Trophoblast cell (in vitro differentiated cells and primary cell): ENCODE results near the gene IGF1R.

Source experiments
- DNase-seq, 2 donors: peaks; one replicate each; pipeline ENCODE4 v3.0.0-alpha.2; 2016
- H2AFZ ChIP-seq: 2 replicates; pipeline ENCODE4 v1.6.1; 2013; ENCODE audit warnings: low read length, moderate library complexity, mild to moderate bottlenecking; ENCODE audit not compliant: insufficient read depth, poor library complexity
- H2AK5ac ChIP-seq: 2 replicates; pipeline ENCODE4 v1.6.1; 2013; ENCODE audit warnings: mild to moderate bottlenecking, low read length
- H2BK120ac ChIP-seq: 2 replicates; pipeline ENCODE4 v1.6.1; 2013; ENCODE audit warnings: low read length, mild to moderate bottlenecking, moderate library complexity; ENCODE audit not compliant: insufficient read depth, poor library complexity
- H2BK12ac ChIP-seq: 2 replicates; pipeline ENCODE4 v1.6.1; 2013; ENCODE audit warnings: mild to moderate bottlenecking, low read length, moderate library complexity
- H2BK5ac ChIP-seq: 2 replicates; pipeline ENCODE4 v1.6.1; 2013; ENCODE audit warnings: low read length, low read depth, moderate library complexity, mild to moderate bottlenecking; ENCODE audit not compliant: poor library complexity
- H3K14ac ChIP-seq: 2 replicates; pipeline ENCODE4 v1.6.1; 2013; ENCODE audit warnings: mild to moderate bottlenecking, low read length
- H3K18ac ChIP-seq: 2 replicates; pipeline ENCODE4 v1.6.1; 2013; ENCODE audit warnings: mild to moderate bottlenecking, low read length
- H3K23ac ChIP-seq: 2 replicates; pipeline ENCODE4 v1.6.1; 2013; ENCODE audit warnings: low read length
- H3K27ac ChIP-seq: 2 replicates; pipeline ENCODE4 v1.5.1; 2013; ENCODE audit warnings: low read depth, mild to moderate bottlenecking, inconsistent platforms, low read length, moderate library complexity
- H3K27me3 ChIP-seq: 2 replicates; pipeline ENCODE4 v1.6.1; 2013; ENCODE audit warnings: inconsistent platforms, mild to moderate bottlenecking, low read length, moderate library complexity; ENCODE audit not compliant: insufficient read depth
- H3K36me3 ChIP-seq, 2 experiments: 1 replicate in 1 of 2; 2 replicates in 1 of 2; pipeline ENCODE4 v1.6.1; 2013; ENCODE audit warnings: low read length in 2 of 2, mild to moderate bottlenecking in 2 of 2, moderate library complexity in 1 of 2; ENCODE audit not compliant: insufficient read depth in 2 of 2, control insufficient read depth in 1 of 2
- H3K4ac ChIP-seq: 2 replicates; pipeline ENCODE4 v1.6.1; 2013; ENCODE audit warnings: low read depth, mild to moderate bottlenecking, low read length, moderate library complexity
- H3K4me1 ChIP-seq, 2 experiments: 1 replicate in 1 of 2; 2 replicates in 1 of 2; pipeline ENCODE4 v1.6.1; 2013; ENCODE audit warnings: low read length in 2 of 2, mild to moderate bottlenecking in 2 of 2, moderate library complexity in 1 of 2; ENCODE audit not compliant: insufficient read depth in 2 of 2, control insufficient read depth in 1 of 2
- H3K4me2 ChIP-seq: 2 replicates; pipeline ENCODE4 v1.6.1; 2013; ENCODE audit warnings: inconsistent platforms, mild to moderate bottlenecking, low read length, moderate library complexity
- H3K4me3 ChIP-seq: 2 replicates; pipeline ENCODE4 v1.5.1; 2013; ENCODE audit warnings: mild to moderate bottlenecking, low read depth, low read length, inconsistent platforms
- H3K79me1 ChIP-seq: one replicate; pipeline ENCODE4 v1.6.1; 2013; ENCODE audit warnings: low read length
- H3K79me2 ChIP-seq: 2 replicates; pipeline ENCODE4 v1.6.1; 2013; ENCODE audit warnings: low read length, mild to moderate bottlenecking; ENCODE audit not compliant: control insufficient read depth, insufficient read depth, poor library complexity
- H3K9ac ChIP-seq: 2 replicates; pipeline ENCODE4 v1.6.1; 2013; ENCODE audit warnings: mild to moderate bottlenecking, low read length
- H3K9me3 ChIP-seq: 2 replicates; pipeline ENCODE4 v1.6.1; 2013; ENCODE audit warnings: low read depth, mild to moderate bottlenecking, control low read depth, inconsistent platforms, low read length; ENCODE audit not compliant: insufficient read depth
- H4K12ac ChIP-seq: 2 replicates; pipeline ENCODE4 v1.6.1; 2013; ENCODE audit warnings: low read depth, mild to moderate bottlenecking, low read length, moderate library complexity
- H4K8ac ChIP-seq: 2 replicates; pipeline ENCODE4 v1.6.1; 2013; ENCODE audit warnings: low read depth, mild to moderate bottlenecking, low read length, moderate library complexity
- H4K91ac ChIP-seq: one replicate; pipeline ENCODE4 v1.6.1; 2013; ENCODE audit warnings: low read depth, mild to moderate bottlenecking, low read length, moderate library complexity
- WGBS: extraction: QIAGEN DNeasy Blood & Tissue Kit; methylation state at CpG from one replicate; pipeline ENCODE4 v1.1.7; 2013; ENCODE audit warnings: missing lambda C conversion rate; ENCODE audit not compliant: insufficient read length, insufficient coverage; ENCODE audit errors: extremely low coverage; 5-methylcytosine and 5-hydroxymethylcytosine counted together

The IGF1R gene

DNA sequence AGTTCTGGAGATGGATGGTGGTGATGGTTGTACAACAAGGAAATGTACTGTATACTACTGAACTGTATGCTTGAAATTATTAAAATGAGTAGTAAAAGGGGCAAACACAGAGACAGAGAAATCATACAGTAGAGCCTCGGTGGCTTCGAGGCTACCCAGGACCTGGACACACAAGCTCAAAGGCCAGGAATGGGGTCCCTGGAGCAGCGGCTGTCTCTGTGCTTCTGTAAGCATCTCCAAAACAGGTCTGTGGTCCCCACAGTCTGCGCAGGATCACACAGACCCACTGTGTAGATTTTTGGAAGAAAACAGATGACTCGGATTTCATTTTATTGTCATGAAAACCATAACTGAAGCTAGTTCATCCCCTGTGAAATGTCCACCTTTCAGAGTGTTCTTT lies 319.6 kb downstream of the IGF1R start:
- Histone ChIP-seq H4K91ac (no peak overlapping the region), H3K9me3 (no peaks in the 10 kb centered on the region), H2BK12ac (no peak overlapping the region), H2BK5ac (no peak overlapping the region), H2BK120ac (no peak overlapping the region), H2AFZ (no peak overlapping the region), H2AK5ac (no peak overlapping the region), H3K9ac (no peak overlapping the region), H3K27ac (no peak overlapping the region), H3K14ac (no peak overlapping the region), H3K18ac (no peak overlapping the region), H4K12ac (no peak overlapping the region), H4K8ac (no peak overlapping the region), H3K23ac (no peak overlapping the region), H3K79me1 (no peaks in the 10 kb centered on the region), H3K4me2 (no peak overlapping the region), H3K27me3 (no peaks in the 10 kb centered on the region), H3K4me3 (no peak overlapping the region), H3K36me3 (peaks cover 2 to 3% of the 10 kb centered on the region in 2 experiments), H3K4ac (no peak overlapping the region), H3K79me2 (no peaks in the 10 kb centered on the region), H3K4me1 (no peaks in the 10 kb centered on the region)
- no CpG with 5 or more reads among the region's 5 CpGs for whole genome bisulfite sequencing
- no peak for DNase-seq

DNA sequence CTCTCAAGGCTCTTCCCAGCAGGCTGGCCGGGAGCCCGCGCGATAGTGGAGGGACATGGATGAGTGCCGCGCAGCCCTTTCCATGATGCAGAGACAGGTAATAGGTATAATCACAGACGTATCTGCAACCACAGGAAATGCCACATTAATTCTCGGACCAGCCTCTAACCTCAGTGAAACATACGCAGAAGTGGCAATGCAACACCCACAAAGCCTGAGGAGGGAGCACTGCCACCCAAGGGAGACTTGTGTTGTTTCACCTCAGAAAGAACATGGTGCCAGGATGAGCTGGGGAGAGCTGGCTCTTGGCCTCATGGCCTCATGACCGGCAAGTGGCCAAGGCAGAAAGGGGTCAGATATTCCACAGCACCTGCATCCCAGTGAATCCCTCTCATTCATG lies 320.2 kb downstream of the IGF1R start:
- Histone ChIP-seq H3K27me3 (no peaks in the 10 kb centered on the region), H4K91ac (no peak overlapping the region), H2BK5ac (no peak overlapping the region), H3K23ac (no peak overlapping the region), H3K27ac (no peak overlapping the region), H3K79me1 (no peaks in the 10 kb centered on the region), H3K4me3 (no peak overlapping the region), H4K12ac (no peak overlapping the region), H3K9me3 (no peaks in the 10 kb centered on the region), H3K36me3 (no peaks in the 10 kb centered on the region), H3K9ac (no peak overlapping the region), H3K4me1 (no peaks in the 10 kb centered on the region), H3K18ac (no peak overlapping the region), H3K4me2 (no peak overlapping the region), H4K8ac (no peak overlapping the region), H3K4ac (no peak overlapping the region), H2AK5ac (no peak overlapping the region), H2BK120ac (no peak overlapping the region), H2AFZ (no peak overlapping the region), H3K14ac (no peak overlapping the region), H2BK12ac (no peak overlapping the region), H3K79me2 (no peaks in the 10 kb centered on the region)
- no peak for DNase-seq
- WGBS: no CpG with 5 or more reads among the region's 10 CpGs

DNA sequence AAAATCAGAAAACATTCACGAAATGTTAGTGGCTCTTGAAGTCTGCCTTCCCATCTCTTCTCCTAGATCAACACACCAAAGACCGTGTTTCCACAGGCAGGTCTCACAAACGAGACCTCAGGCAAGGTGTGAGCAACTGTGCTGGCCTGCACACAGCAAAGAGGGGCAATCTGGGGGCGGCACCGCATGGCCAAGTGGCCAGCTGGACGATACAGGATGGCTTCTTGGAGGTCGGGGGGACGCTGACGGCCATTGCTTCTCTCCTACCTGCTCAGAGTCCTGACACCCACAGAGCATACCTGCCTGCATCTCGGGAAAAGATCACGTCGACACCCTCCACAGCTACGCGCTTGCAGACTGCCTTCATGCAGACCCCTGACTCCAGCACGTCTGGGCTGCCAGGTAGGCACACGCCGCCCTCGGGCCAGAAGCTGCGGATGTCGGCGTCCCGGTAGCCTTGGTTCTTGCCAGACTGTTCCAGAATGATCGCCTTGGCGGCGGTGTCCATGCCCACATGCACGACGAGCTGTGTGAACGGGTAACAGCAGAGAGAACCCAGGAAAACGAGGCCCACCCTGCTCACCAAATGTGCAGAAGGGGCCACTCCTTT lies 320.9 kb downstream of the IGF1R start:
- H2BK120ac ChIP-seq: no peak overlapping the region
- H4K91ac ChIP-seq: no peak overlapping the region
- H3K18ac ChIP-seq: no peak overlapping the region
- no peak overlapping the region for H3K14ac ChIP-seq
- no peaks in the 10 kb centered on the region for H3K4me1 ChIP-seq
- H3K4ac ChIP-seq: no peak overlapping the region
- H3K79me2 ChIP-seq: no peaks in the 10 kb centered on the region
- H3K23ac ChIP-seq: no peak overlapping the region
- H2BK5ac ChIP-seq: no peak overlapping the region
- no peaks in the 10 kb centered on the region for H3K9me3 ChIP-seq
- no peak overlapping the region for H2AFZ ChIP-seq
- H3K4me3 ChIP-seq: no peak overlapping the region
- no peak overlapping the region for H2AK5ac ChIP-seq
- no peak overlapping the region for H4K12ac ChIP-seq
- no CpG with 5 or more reads among the region's 29 CpGs for WGBS
- no peak overlapping the region for H3K9ac ChIP-seq
- H3K27ac ChIP-seq: no peak overlapping the region
- no peaks in the 10 kb centered on the region for H3K79me1 ChIP-seq
- H2BK12ac ChIP-seq: no peak overlapping the region
- no peaks in the 10 kb centered on the region for H3K27me3 ChIP-seq
- H3K36me3 ChIP-seq: no peaks in the 10 kb centered on the region
- DNase-seq: no peak
- no peak overlapping the region for H3K4me2 ChIP-seq
- H4K8ac ChIP-seq: no peak overlapping the region

DNA sequence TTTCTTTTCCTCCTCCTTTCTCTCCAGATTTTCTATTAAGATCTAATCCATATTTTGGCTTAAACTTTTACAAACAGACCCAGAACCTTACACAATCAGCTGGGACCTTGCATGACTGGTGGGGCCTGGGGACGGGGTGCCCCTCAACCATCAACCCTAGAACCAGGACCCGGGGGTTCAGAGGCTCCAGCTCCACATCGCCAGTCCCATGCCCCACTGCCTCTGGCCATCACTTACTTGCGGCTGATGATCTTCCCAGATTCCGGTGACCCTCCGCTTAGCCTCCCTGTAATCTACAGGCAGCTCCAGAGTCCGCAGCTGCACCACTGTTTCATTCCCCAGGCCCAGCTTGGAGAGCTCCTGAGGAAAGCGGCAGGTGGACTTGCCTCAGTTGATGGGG lies 322.5 kb downstream of the IGF1R start:
- Histone ChIP-seq H2BK120ac (no peak overlapping the region), H3K18ac (no peak overlapping the region), H3K14ac (no peak overlapping the region), H3K27ac (no peak overlapping the region), H2BK12ac (no peak overlapping the region), H2AFZ (no peak overlapping the region), H3K23ac (no peak overlapping the region), H3K79me1 (no peaks in the 10 kb centered on the region), H4K12ac (no peak overlapping the region), H3K4me1 (no peaks in the 10 kb centered on the region), H2BK5ac (no peak overlapping the region), H3K9me3 (no peaks in the 10 kb centered on the region), H3K36me3 (no peaks in the 10 kb centered on the region), H3K4ac (no peak overlapping the region), H3K79me2 (no peaks in the 10 kb centered on the region), H4K8ac (no peak overlapping the region), H3K27me3 (no peaks in the 10 kb centered on the region), H3K9ac (no peak overlapping the region), H4K91ac (no peak overlapping the region), H2AK5ac (no peak overlapping the region), H3K4me2 (no peak overlapping the region), H3K4me3 (no peak overlapping the region)
- WGBS: no CpG with 5 or more reads among the region's 8 CpGs
- DNase-seq: no peak
